Upper lobe of left lung (tissue), 4 donors: ENCODE data around the gene KCNJ14.

ENCODE experiments used
- CTCF ChIP-seq, 6 experiments: fragments of 450-650 bp in 4 of 6; fragments of 200-600 bp in 2 of 6; sonication (generic) in 2 of 6; IDR thresholded peaks; one replicate each; pipeline ENCODE4 v1.5.1; 2016 to 2019; ENCODE audit warnings: antibody characterized with exemption in 6 of 6
- EP300 ChIP-seq, 4 donors: sonication (generic); formaldehyde crosslinking; IDR thresholded peaks; one replicate each; pipeline ENCODE4 v1.5.1; 2017; ENCODE audit warnings: antibody characterized with exemption in 4 of 4, control low read depth in 2 of 4

GRCh38 chr19:48415395-48415794 is 40.0 kb upstream of the KCNJ14 start:
- TF ChIP-seq CTCF (IDR thresholded peaks at IDR 0.05) (no peak), EP300 (IDR thresholded peaks at IDR 0.05) (no peak)
